ENCODE results near the gene LRFN4. TPM values are rescaled to one million over a fixed set of nuclear protein-coding genes. Genes with fewer than 3 reads are reported as not detected.

LRFN4 gene
- total RNA-seq, 1 donor from 2014 or later, result 17.2 TPM

- DNase-seq (no peak), ATAC-seq (no peak)
- intact Hi-C loops (cut with micrococcal nuclease), result no loop called here
Measured at GRCh38 chr11:66843776-66844495, 12.9 kb upstream of the LRFN4 start.

DNA sequence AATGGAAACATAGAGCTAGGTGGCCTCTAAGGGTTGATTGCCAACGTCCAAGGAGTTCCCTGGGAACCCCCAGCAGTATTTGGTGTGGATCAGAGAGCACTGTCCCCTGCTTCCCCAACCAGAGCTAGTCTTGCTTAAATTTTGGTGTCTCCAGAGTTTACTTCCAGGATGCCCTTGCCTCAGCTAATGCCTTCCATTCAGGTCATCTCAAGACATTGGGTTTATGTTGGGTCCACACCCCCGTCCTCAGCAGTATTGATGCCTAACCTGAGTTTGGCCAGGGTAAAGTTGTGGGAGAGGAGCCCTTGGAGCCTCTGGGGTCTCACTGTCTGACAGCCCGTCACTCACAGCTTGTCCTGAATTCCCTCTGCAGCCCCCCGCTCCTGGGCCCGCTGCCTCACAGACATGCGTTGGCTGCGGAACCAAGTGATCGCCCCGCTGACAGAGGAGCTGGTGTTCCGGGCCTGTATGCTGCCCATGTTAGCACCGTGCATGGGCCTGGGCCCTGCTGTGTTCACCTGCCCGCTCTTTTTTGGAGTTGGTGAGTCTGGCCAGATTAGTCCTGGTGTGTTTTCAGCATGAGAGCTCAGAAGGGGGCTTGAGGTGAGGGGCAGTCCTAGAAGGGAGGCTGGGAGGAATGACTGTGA, 12.2 kb upstream of the LRFN4 start:
- ATAC-seq (no peak), DNase-seq (peak; percentile 27)
- intact Hi-C loops (cut with micrococcal nuclease), result no loop called here

GRCh38 chr11:66845143-66845875, 11.6 kb upstream of the LRFN4 start:
- ATAC-seq (no peak), DNase-seq (no peak)
- intact Hi-C loops (cut with micrococcal nuclease), result no loop called here

GRCh38 chr11:66845876-66846212, 11.0 kb upstream of the LRFN4 start:
- ATAC-seq (no peak), DNase-seq (no peak)
- intact Hi-C loops (cut with micrococcal nuclease), result no loop called here

GRCh38 chr11:66846671-66847091, 10.2 kb upstream of the LRFN4 start:
- DNase-seq (no peak), ATAC-seq (no peak)
- intact Hi-C loops (cut with micrococcal nuclease), result no loop called here

DNA sequence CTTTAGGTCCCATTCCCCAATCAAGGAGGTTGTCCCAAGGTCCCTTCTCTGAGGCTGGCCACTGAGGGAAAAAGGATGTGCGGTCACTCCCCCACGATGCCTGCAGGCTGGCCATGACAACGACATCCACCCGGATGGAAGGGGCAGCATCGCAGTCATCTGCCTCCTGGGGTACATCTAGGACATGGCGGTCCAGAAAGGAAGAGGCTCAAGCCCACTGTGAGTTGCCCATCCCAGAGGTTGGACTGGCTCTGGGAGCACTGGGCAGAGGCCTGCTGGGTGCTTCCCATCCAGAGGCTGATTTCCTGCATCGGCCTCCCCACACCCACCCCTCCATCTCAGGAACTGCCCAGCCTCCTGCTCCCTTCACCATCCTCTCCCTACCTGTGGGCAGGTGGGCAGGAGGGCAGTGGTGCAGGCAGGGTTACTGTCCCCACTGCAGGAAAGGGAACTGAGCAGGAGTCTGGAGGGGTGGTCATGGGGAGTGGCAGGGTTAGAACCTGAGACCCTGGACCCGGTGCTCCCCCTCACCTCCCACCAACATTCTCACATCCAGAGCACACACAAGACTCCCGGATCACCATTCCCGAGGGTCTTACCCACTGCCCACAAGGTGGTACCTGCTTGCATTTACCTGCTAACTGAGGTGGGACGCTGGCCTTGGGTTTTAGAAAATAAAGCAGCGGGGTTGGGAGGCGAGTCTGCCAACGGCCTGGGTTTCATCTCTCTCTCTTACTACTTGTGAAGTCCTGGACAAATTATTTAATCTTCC, 9.2 kb upstream of the LRFN4 start:
- no peak for DNase-seq
- ATAC-seq, result no peak
- intact Hi-C loops (cut with micrococcal nuclease), result no loop called here

GRCh38 chr11:66848671-66849500, 8.0 kb upstream of the LRFN4 start:
- no peak for DNase-seq
- ATAC-seq, result no peak
- intact Hi-C loops (cut with micrococcal nuclease), result no loop called here

DNA sequence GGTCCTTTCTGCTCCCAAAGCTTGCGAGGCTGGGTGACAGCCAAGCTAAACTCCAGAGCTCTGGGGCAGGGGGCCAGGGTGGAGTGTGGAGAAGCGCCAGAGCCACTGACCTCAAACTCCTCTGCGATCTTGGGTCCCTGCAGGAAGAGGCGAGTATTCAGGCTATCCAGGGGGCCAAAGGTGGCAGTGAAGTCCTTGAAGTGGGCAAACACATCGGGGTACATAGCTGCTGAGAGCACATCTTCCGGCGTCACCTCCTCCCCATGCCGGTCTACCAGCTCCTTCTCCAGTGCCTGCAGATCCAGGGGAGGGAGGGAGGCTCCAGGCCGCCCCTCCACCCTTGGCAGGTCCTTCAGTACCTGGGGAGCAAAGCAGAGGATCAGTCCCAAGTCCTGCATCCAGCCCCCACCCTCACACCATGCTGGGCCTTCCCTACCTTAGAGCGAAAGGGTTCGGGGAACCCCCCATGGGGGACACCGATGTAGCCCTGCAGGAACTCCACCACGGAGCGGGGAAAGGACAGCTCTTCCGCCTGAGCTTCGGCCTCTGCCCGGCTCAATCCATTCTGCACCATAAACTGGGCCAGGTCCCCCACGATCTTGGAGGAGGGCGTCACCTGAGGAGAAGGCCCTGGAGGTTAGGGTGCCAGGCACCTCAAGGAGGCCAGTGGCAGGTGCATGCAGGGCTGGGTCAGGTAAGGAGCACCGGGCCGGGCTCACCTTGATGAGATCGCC, 7.2 kb upstream of the LRFN4 start:
- DNase-seq (no peak), ATAC-seq (no peak)
- intact Hi-C loops (cut with micrococcal nuclease), result no loop called here

GRCh38 chr11:66850235-66850587, 6.7 kb upstream of the LRFN4 start:
- ATAC-seq (no peak), DNase-seq (no peak)
- intact Hi-C loops (cut with micrococcal nuclease), result no loop called here

DNA sequence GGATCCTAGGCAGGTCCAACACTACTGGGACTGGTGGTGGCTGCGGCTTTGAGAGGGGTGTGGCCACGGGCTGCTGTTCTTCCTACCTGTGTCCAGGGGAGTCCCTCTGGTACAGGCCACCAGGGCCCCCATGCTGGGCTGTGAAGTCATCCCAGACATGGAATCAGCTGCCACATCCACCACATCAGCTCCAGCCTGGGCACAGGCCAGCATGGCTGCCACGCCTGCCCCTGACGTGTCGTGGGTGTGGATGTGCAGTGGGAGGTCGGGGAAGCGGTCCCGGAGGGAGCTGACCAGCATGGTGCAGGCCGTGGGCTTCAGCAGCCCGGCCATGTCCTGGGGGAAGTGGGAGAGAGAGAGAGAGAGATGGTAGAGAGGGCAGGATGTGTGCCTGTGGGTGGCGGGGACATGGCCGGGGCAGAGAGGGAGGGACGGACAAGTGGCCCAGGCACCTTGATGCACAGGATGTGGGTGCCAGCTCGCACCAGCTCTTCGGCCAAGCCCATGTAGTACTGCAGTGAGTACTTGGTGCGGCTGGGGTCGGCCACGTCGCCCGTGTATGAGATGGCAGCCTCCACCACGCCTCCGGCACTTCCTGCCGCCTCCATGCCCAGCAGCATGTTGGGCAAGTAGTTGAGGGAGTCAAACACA, 6.2 kb upstream of the LRFN4 start:
- intact Hi-C loops (cut with micrococcal nuclease), result no loop called here
- DNase-seq, result peak; percentile 26
- no peak for ATAC-seq

DNA sequence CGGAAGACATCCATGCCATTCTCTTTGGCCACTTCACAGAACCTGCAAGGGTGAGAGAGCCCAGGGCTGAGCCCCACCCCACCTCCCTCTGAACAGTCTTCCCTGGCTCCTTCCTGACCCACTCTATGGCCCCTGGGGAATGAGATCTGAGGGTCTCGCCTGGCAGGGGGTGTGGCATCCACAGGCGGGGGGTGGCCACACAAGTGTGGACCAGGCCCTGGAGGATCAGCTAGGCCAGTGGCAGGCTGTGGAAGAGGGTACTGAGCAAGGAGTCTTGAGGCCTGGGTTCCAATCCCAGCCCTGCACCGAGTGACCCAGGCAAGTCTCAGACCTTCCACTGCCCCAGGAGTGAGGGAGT, 5.6 kb upstream of the LRFN4 start:
- intact Hi-C loops (cut with micrococcal nuclease), result no loop called here
- ATAC-seq, result no peak
- DNase-seq, result no peak

DNA sequence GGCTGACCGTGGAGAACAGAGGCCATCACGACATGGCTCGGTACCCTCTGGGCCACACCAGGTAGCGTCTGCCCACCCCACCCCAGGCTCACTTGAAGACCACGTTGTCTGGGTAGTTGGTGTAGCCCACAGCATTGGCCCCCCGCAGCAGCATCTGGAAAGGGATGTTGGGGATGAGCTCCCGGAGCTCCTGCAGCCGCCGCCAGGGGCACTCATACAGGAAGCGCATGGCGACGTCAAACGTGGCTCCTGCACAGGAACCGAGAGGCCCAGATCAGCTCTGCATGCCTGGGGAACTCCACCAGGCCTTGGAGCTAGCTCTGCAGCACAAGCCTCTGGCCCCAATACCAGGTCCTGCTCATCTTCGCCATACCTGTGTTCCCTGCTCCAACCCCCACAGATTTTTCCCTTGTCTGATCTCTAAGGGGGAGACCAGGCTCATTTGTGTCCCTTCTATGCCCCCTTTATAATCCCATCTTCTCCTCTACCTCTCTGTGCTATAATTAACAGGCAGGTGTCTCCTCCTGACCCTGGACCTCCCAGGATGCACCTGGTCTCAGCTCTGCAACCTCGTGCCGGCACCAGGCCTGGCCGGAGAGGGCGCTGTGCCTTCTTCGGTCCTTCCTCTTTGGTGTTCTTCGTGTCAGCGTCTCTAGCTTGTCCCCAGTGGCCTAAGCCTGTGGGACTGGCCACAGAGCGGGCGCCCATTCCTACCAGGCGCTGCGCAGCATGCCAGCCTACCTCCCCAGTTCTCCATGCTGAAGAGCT, 5.0 kb upstream of the LRFN4 start:
- no peak for ATAC-seq
- DNase-seq, result peak; percentile 32
- intact Hi-C loops (cut with micrococcal nuclease), result no loop called here

DNA sequence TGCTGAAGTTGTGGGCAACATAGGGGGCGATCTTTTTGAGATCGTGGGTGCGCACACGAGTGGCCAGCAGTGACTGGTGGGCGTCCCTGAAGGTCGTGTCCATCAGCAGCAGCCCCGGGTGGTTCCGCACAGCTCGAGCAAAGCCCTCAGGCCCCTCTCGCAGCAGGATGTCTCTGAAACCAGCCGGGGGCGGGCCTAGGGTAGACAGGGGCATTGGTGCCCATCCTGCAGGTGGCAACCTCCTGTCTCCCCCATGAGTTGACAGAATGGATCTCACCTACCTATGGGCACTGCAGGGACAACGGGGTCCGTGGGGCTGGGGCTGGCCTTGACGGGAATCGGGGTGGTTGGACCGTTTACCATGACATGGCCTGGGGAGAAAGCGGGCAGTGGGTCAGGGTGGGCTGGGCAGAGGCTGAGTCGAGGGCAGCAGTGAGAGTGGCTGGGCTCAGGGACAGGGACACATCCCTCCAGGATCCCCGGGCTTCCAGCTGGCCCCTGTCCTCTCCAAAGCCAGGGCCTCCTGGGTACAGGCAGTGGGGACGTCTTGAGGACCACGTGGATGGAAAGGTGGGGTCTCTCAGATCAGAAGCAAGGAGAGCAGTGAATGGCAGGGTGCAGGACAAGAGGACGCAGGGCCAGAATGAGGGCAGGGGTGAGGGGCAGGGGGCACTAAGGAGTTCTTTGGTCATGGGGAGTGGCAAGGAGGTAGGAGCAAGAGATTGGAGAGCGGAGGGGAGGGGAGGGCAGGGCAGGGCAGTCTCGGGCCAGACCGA, 4.2 kb upstream of the LRFN4 start:
- intact Hi-C loops (cut with micrococcal nuclease), result no loop called here
- peak; percentile 23 for DNase-seq

DNA sequence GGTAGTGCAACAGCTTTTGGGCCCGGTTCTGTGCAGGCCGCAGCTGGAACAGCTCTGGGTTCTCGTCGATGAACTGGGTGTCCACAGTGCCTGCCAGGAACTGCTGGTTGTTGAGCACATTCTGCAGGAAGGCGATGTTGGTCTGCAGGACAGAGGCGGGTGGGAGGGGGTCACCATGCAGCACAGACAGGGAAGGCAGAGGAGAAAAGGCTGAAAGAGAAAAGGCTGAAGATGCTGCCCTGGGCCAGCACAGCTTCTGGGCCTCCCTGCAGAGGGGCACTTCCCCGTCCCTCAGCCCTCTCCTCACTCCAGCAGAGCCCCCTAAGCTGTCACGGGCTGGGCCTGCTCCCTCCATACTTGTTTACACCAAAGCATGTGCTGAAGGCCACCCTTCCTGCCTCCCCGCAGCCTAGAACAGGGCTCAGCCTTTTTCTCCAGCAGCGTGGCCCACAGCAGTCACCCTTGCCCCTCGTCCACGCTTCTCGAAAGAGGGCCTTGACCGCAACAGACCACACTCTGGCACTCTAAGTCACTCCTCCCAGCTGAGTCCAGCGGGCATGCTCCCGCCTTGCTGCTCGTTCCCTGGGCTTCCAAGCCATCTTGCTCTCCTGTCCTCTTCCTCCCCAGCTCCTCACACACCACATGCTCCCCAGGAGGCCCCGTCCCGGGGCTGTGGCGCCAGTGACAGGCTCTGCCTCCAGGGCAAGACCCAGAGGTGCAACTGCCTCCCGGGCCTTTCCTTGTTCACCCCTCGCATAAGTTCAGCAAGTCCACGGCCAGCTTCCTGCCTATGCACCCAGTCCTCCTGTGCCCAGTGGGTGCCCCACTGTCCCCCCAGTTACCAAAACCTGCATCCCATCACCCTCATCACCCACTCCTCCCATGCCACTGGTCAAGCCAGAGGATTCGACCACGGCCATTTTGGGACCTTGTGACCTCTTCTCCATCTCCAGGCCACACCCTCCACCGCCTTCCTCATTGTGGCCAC, 3.3 kb upstream of the LRFN4 start:
- ATAC-seq, result no peak
- intact Hi-C loops (cut with micrococcal nuclease), result no loop called here
- DNase-seq, result no peak

More for the DNA sequence above, 4.2 kb upstream of the LRFN4 start:
- no peak for ATAC-seq

DNA sequence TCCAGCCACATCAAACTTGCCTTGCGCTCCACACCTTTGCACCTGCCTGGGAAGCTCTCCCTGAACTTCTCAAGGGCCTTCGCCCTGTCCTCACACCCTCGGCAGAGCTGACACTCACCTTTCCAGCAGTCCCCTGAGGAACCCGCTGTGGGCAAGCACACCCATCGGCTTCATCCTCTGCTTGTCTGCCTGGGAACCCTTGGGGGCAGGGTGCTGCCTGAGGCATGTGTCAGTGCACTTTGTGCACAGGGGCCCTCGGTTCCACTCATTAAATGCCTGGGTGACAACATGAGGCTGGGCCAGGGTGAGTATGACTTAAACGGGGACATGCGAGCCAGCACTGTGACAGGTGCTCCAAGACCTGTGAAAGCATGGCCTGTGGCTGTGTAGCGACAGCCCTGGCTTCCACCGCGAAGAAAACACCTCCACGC, 2.6 kb upstream of the LRFN4 start:
- no peak for ATAC-seq
- no peak for DNase-seq
- intact Hi-C loops (cut with micrococcal nuclease), result no loop called here

All from left ventricle myocardium superior (tissue), 1 donor.